ENCODE data around the gene SH3PXD2B.

DNA sequence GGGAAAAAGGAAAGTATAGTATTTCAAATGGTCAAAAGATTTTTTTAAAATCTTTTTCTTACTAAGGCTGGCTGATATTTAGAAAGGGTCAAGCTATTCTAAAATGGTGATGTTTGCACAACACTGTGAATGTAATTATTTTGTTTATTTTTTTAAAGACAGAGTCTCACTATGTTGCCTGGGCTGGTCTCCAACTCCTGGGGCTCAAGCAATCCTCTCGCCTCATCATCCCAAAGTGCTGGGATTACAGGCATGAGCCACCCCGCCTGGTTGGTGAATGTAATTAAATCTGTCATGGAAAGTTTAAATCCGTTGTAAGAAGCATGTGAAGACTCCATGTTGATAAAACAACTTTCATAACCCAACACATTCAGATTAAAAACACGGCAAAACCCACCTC, 173.4 kb downstream of the SH3PXD2B start:
- no peak for TF ChIP-seq TAF1 (IDR thresholded peaks at IDR 0.05; ENCODE audit: low read depth, low read length)
- TF ChIP-seq POLR2A (IDR thresholded peaks at IDR 0.05; ENCODE audit: low read depth, low read length): no peak

Data from GM12891 (cell line).